GM18909 (cell line): Measurements from ENCODE around the gene TNFSF9.

Experiments used
- ATAC-seq: cut with Tn5 transposase; IDR thresholded peaks from one replicate; pipeline ENCODE4 v1.9.1; 2021; ENCODE audit warnings: mild to moderate bottlenecking; ENCODE audit not compliant: unreplicated experiment, poor library complexity

The TNFSF9 gene

GRCh38 chr19:6530386-6531162 is at the start of gene TNFSF9:
TSS of gene TNFSF9 (plus strand) at chr19:6531026. CDS start at chr19:6531037, 11 bp downstream.
- ATAC-seq, result peak; percentile 34

- ATAC-seq, result no peak
Measured at GRCh38 chr19:6481541-6482342, 49.1 kb upstream of the TNFSF9 start, which contains the start of gene DENND1C. TSS of gene DENND1C (minus strand) at chr19:6481787. CDS start at chr19:6481695, 92 bp downstream.

- ATAC-seq, result no peak
Measured at GRCh38 chr19:6482343-6482686, 48.5 kb upstream of the TNFSF9 start.

GRCh38 chr19:6483235-6483634 is 47.6 kb upstream of the TNFSF9 start:
- no peak for ATAC-seq

- ATAC-seq, result no peak
Measured at GRCh38 chr19:6484230-6484629, 46.6 kb upstream of the TNFSF9 start.

- no peak for ATAC-seq
Measured at GRCh38 chr19:6484831-6485230, 46.0 kb upstream of the TNFSF9 start.

GRCh38 chr19:6489278-6490061 is 41.4 kb upstream of the TNFSF9 start:
- ATAC-seq, result no peak

GRCh38 chr19:6490134-6490533 is 40.7 kb upstream of the TNFSF9 start:
- no peak for ATAC-seq

GRCh38 chr19:6491802-6492592 is 38.8 kb upstream of the TNFSF9 start:
- ATAC-seq, result no peak

GRCh38 chr19:6494438-6495036 is 36.3 kb upstream of the TNFSF9 start:
- no peak for ATAC-seq

GRCh38 chr19:6495947-6496346 is 34.9 kb upstream of the TNFSF9 start:
- no peak for ATAC-seq

GRCh38 chr19:6498294-6499036 is 32.4 kb upstream of the TNFSF9 start:
- ATAC-seq, result no peak

GRCh38 chr19:6499052-6499790 is 31.6 kb upstream of the TNFSF9 start:
- ATAC-seq, result no peak

GRCh38 chr19:6500837-6501739 is 29.7 kb upstream of the TNFSF9 start:
- ATAC-seq, result no peak

GRCh38 chr19:6501740-6502648 is 28.8 kb upstream of the TNFSF9 start, which contains the start of gene TUBB4A:
TSS of gene TUBB4A (minus strand) at chr19:6502309. CDS start at chr19:6502212, 97 bp downstream.
- ATAC-seq, result no peak
